GM12872 (cell line): ENCODE data around the gene ONECUT3.

Experiments used
- CTCF ChIP-seq: IDR thresholded peaks from 3 replicates; pipeline ENCODE4 v1.5.1; 2011; ENCODE audit warnings: low read depth, mild to moderate bottlenecking, low read length, moderate library complexity; ENCODE audit not compliant: insufficient read depth

Gene ONECUT3

DNA sequence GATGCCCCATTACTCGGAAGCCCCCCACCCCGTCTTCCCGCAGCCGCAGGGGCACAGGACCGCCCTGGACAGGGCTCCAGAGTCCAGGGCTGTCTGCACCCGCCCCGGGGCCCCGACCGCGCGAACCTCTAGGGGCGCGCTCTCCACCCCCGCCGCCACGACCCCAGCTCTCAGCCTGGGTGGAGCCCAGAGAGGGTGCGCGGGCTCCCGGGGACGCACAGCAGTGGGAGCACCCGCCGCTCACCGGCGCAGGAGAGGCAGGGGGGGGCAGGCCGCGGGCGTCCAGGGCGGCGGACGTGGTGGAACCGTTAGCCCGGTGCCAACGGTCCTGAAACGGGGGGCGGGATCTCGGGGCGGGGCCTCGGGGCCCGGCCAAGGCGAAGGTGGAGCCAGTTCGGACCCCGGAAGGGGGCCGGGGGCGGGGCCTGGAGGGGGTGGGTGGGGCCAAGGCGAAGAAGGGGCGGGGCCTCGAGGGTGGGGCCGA, 58.7 kb downstream of the ONECUT3 start, which contains the start of gene ATP8B3:
ATP8B3 (minus strand) TSS at position 335 of the 484 bp plus-strand sequence. CDS start 540 bp downstream, outside the sequence.
- peak; percentile 40; the same call in 2 of the 3 replicates for TF ChIP-seq CTCF

- TF ChIP-seq CTCF, result peak; percentile 82
Measured at GRCh38 chr19:1812426-1813191, 59.3 kb downstream of the ONECUT3 start.

DNA sequence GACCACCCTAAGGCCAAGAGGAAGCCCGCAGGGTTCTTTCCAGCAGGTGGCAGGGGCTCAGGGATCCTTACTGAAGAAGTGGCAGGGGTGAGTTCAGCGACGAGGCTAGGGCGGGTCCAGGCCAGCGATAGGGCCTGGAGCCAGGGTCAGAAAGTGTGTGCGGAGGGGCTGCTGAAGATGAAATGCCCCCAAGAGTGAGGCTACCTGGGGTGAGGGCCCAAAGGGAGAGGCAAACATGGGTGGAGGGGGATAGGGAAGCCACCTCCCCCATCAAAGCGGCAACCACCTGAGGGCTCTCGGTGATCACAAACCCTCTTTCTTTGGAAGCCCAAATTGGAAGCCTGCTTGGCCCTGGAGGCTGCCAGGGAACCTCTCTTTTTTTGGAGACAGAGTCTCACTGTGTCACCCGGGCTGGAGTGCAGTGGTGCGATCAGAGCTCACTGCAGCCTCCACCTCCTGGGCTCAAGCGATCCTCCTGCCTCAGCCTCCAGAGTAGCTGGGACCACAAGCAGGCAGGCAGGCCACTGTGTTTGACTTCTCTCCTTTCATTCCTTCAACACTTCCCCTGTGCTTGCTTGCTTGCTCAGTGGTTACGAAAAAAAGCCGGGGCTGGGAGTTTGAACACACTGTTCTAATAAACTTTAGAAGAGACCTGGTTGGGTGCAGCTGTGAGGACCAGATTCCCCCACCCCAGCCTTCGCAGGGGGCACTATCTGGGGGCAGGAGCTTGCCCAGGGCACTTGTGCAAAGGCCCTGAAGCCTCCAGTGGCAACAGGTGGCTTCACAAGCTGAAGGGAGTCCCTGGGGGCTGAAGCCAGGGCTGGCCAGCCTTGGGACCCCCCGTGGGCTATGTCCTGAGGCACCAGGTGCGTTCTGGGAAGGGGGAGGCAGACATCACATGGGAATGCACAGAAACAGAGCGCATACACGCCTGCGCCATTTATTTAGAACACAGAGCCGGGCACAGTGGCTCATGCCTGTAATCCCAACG, 60.2 kb downstream of the ONECUT3 start:
- TF ChIP-seq CTCF, result no peak

DNA sequence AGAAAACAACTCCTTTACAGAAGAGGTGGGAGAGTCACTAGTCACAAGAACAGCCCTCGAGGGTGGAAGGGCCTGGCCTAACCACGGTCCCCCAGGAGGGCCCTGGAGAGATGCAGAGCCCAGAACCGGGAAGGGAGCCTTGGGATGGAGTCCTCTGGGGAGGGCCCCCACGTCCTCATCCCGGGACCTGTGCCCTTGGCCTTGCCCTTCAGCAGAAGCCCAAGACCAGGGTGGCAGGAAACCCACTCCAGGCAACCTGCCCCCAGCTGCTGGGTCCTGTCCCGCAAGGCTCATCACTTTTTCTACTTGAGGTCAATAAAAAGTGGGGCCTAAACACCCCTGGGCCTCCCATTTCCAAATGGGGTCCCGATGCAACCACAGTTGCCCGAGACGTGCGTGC, 61.1 kb downstream of the ONECUT3 start:
- no peak for TF ChIP-seq CTCF

DNA sequence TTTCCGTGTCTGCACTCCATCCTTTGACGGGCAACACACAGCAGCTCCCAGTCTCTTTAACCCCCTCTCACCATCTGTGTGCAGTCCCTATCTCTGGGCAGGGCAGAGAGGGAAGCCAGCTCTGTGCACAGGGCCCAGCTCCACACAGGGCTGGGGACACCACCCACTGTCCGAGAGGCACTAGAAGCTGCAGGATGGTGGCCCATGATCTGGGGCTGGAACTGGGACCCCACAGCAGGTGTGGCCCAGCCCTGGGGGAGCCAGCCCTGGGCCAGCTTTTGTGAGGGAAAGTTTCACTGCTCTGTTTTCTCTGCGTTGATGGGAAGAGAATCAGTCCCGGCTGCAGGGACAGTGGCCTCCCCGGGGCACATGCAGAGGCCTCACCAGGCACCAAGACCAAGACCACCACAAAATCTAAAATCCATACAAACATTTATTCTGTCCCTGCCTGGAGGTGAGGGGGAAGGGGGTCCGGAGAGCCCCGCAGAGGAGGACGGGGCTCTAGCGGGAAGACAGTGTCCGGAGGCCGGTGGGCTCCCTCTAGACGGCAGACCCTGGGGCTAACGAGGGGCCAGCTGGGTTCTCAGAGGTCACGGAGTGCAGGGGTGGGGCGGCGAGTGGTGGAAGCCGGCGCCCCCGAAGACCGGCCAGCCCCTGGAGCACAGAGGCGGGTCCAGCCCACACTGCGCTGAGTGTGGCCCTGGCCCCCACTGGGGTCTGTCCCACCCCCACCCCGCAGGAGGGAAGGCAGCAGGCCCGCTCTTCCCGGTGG, 61.7 kb downstream of the ONECUT3 start:
- TF ChIP-seq CTCF, result no peak

GRCh38 chr19:1815605-1816529, 62.6 kb downstream of the ONECUT3 start:
- no peak for TF ChIP-seq CTCF
